Brain microvascular endothelial cell (primary cell): ENCODE measurements around the gene DCAF6.

Source experiments
- DNase-seq: peaks from one replicate; pipeline ENCODE4 v3.0.0-alpha.2; 2020
- H3K27ac ChIP-seq: fragments of 250-450 bp; sonication (Bioruptor Pico); 2 replicates; pipeline ENCODE4 v1.5.1; 2020; ENCODE audit warnings: mild to moderate bottlenecking, moderate library complexity
- H3K27me3 ChIP-seq: fragments of 250-450 bp; sonication (Bioruptor Pico); replicated peaks from 2 replicates; pipeline ENCODE4 v1.5.1; 2020; ENCODE audit warnings: mild to moderate bottlenecking
- H3K36me3 ChIP-seq: fragments of 250-450 bp; sonication (Bioruptor Pico); replicated peaks from 2 replicates; pipeline ENCODE4 v1.5.1; 2020; ENCODE audit warnings: mild to moderate bottlenecking
- H3K4me3 ChIP-seq: 2 replicates; pipeline ENCODE4 v1.5.1; 2011; ENCODE audit warnings: low read depth, mild to moderate bottlenecking, control low read depth, low read length, moderate library complexity
- in situ Hi-C: cut with HindIII; loops from 2 replicates; pipeline ENCODE4 v1.10.0; 2017; ENCODE audit warnings: low sequenced_read_pairs, low pct_ligation_motif_present
- TF ChIP-seq, protein P1 (sequence below): IDR thresholded peaks from 2 replicates; pipeline ENCODE4 v1.5.1; 2011; ENCODE audit warnings: low read depth, mild to moderate bottlenecking, moderate library complexity, low read length, control low read depth, inconsistent platforms; ENCODE audit errors: missing control alignments

Gene DCAF6

DNA sequence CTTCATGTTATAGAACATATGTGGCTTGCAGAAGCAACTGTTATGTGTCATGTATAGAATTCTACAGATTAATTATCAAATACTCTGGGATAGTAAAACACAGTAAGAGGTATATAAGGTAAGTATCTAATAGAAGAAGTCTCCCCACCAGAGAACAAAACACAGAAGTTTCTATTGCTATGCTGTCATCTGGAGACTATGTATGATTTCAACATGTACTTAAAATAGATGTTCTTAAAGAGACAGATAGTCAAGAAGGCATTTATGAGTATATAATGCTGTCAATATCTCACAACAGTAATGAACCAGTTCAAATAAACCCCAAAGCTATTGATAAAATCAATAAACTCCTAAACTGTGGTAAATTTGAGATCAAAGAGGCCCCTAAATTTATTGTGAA lies 14.5 kb upstream of the DCAF6 start:
- no peaks in the 10 kb centered on the region for H3K36me3 ChIP-seq
- TF ChIP-seq, protein P1, sequence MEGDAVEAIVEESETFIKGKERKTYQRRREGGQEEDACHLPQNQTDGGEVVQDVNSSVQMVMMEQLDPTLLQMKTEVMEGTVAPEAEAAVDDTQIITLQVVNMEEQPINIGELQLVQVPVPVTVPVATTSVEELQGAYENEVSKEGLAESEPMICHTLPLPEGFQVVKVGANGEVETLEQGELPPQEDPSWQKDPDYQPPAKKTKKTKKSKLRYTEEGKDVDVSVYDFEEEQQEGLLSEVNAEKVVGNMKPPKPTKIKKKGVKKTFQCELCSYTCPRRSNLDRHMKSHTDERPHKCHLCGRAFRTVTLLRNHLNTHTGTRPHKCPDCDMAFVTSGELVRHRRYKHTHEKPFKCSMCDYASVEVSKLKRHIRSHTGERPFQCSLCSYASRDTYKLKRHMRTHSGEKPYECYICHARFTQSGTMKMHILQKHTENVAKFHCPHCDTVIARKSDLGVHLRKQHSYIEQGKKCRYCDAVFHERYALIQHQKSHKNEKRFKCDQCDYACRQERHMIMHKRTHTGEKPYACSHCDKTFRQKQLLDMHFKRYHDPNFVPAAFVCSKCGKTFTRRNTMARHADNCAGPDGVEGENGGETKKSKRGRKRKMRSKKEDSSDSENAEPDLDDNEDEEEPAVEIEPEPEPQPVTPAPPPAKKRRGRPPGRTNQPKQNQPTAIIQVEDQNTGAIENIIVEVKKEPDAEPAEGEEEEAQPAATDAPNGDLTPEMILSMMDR, result no peak
- DNase-seq, result no peak
- H3K4me3 ChIP-seq, result no peak overlapping the region
- no peak overlapping the region for H3K27ac ChIP-seq
- no peaks in the 10 kb centered on the region for H3K27me3 ChIP-seq
- in situ Hi-C loops, result no loop called here

GRCh38 chr1:167922611-167923074 lies 13.8 kb upstream of the DCAF6 start:
- no peak overlapping the region for H3K4me3 ChIP-seq
- TF ChIP-seq, protein P1, result no peak
- H3K27me3 ChIP-seq, result no peaks in the 10 kb centered on the region
- no peaks in the 10 kb centered on the region for H3K36me3 ChIP-seq
- in situ Hi-C loops, result no loop called here
- H3K27ac ChIP-seq, result no peak overlapping the region
- no peak for DNase-seq

DNA sequence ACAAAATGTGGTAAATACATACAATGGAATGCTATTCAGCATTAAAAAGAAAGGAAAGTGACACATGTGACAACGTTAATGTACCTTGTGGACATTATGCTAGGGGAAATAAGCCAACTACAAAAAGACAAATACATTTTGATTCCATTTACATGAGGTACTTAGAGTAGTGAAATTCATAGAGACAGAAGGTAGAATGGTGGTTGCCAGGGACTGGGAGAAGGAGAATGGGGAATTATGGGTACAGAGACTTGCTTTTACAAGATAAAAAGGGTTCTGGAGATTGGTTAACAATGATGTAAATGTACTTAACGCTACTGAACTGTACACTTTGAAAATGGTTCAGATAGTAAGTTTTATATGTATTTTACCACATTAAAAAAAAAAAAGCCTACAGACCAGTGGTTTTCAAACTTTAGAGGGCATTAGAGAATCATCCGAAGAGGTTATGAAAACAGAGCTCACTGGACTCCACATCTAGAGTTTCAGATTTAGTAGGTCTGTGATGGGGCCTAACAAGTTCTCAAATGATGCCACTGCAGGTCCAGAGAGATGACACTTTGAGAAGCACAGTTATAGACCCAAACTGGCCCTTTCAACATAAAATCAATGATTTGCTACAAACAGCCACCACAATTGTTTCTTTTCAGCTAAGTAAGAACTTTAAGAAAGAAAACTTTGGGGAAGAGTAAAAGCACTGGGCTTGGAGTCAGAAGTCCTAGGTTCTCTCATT lies 13.0 kb upstream of the DCAF6 start:
- H3K27ac ChIP-seq, result no peak overlapping the region
- in situ Hi-C loops, result no loop called here

GRCh38 chr1:167924102-167924501 lies 12.4 kb upstream of the DCAF6 start:
- no peak overlapping the region for H3K27ac ChIP-seq
- TF ChIP-seq, protein P1, result no peak

More for the DNA sequence above, 13.0 kb upstream of the DCAF6 start:
- Histone ChIP-seq H3K4me3 (no peak overlapping the region), H3K27me3 (no peaks in the 10 kb centered on the region), H3K36me3 (no peaks in the 10 kb centered on the region)
- TF ChIP-seq, protein P1, result no peak
- no peak for DNase-seq

DNA sequence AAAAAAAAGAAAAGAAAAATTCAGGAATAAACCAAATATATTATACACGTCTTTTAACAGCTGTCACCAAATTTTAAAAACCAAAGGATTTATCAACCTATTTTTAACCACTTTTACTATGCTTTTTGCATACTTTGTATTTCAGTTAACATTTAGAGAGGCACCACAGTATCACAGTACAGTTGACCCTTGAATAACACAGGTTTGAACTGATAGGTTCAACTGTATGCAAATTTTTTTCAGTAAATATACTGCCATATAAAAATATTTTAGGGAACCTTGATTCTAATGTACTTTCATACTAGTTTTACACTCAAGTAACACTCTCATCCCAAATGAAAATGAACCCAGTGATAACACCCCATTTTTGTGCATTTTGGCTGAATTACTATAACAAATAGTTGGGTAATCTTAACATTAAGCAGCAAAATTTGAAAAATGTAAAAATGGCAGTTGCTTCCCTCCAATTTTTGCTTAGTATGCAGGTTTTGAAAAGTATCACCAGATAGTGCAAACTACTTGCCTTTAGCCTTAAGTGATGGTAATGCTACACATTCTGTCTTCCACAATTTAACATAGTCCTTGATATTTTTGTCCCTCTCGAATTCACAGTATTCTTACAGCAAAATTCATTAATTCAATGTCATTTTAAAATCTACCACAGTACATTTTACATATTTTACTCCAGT lies 11.8 kb upstream of the DCAF6 start:
- in situ Hi-C loops, result no loop called here
- H3K27me3 ChIP-seq, result no peaks in the 10 kb centered on the region
- H3K36me3 ChIP-seq, result no peaks in the 10 kb centered on the region
- H3K27ac ChIP-seq, result no peak overlapping the region
- no peak overlapping the region for H3K4me3 ChIP-seq
- TF ChIP-seq, protein P1, result no peak
- no peak for DNase-seq

More at GRCh38 chr1:167924102-167924501, 12.4 kb upstream of the DCAF6 start:
- Histone ChIP-seq H3K4me3 (no peak overlapping the region), H3K27me3 (no peaks in the 10 kb centered on the region), H3K36me3 (no peaks in the 10 kb centered on the region)
- in situ Hi-C loops, result no loop called here
- DNase-seq, result no peak
